SH-SY5Y (cell line): Measurements from ENCODE around the gene PDCD7.

Experiments
- GATA2 ChIP-seq: IDR thresholded peaks from 2 replicates; pipeline ENCODE4 v1.6.1; 2011; ENCODE audit warnings: mild to moderate bottlenecking, low read depth, low read length
- GATA3 ChIP-seq: IDR thresholded peaks from 2 replicates; pipeline ENCODE4 v1.6.1; 2011; ENCODE audit warnings: low read depth, mild to moderate bottlenecking, low read length, moderate library complexity

Gene PDCD7

GRCh38 chr15:65097651-65098263 lies 35.9 kb downstream of the PDCD7 start:
- TF ChIP-seq GATA3 (no peak), GATA2 (no peak)

GRCh38 chr15:65096481-65097385 lies 36.9 kb downstream of the PDCD7 start:
- TF ChIP-seq GATA2 (no peak), GATA3 (no peak)

GRCh38 chr15:65095747-65096104 lies 37.9 kb downstream of the PDCD7 start:
- no peak for TF ChIP-seq GATA2
- no peak for TF ChIP-seq GATA3

GRCh38 chr15:65095011-65095746 lies 38.4 kb downstream of the PDCD7 start:
- TF ChIP-seq GATA3 (no peak), GATA2 (no peak)

- TF ChIP-seq GATA3: no peak
- TF ChIP-seq GATA2: no peak
Measured at GRCh38 chr15:65094294-65094995, 39.2 kb downstream of the PDCD7 start.

GRCh38 chr15:65092911-65093792 lies 40.5 kb downstream of the PDCD7 start:
- no peak for TF ChIP-seq GATA2
- no peak for TF ChIP-seq GATA3

- TF ChIP-seq GATA3: no peak
- no peak for TF ChIP-seq GATA2
Measured at GRCh38 chr15:65091946-65092770, 41.5 kb downstream of the PDCD7 start.

GRCh38 chr15:65089206-65089824 lies 44.3 kb downstream of the PDCD7 start:
- TF ChIP-seq GATA3 (no peak), GATA2 (no peak)

- TF ChIP-seq GATA3 (no peak), GATA2 (no peak)
Measured at GRCh38 chr15:65088643-65089021, 45.0 kb downstream of the PDCD7 start.

GRCh38 chr15:65087873-65088642 lies 45.5 kb downstream of the PDCD7 start:
- no peak for TF ChIP-seq GATA3
- TF ChIP-seq GATA2: no peak

- no peak for TF ChIP-seq GATA3
- no peak for TF ChIP-seq GATA2
Measured at GRCh38 chr15:65087411-65087810, 46.2 kb downstream of the PDCD7 start.

- TF ChIP-seq GATA2: no peak
- no peak for TF ChIP-seq GATA3
Measured at GRCh38 chr15:65086680-65087111, 46.9 kb downstream of the PDCD7 start.
